GM18951 (cell line): Measurements from ENCODE around the gene C16orf46.

Experiments
- POLR2A ChIP-seq: IDR thresholded peaks from 4 replicates; pipeline ENCODE4 v1.6.1; 2011; ENCODE audit warnings: mild to moderate bottlenecking; ENCODE audit not compliant: insufficient read length, insufficient read depth; ENCODE audit errors: extremely low read depth
- in situ Hi-C: fragments of 300-500 bp; cut with MboI; formaldehyde crosslinking; loops from one replicate; pipeline ENCODE4 v1.12.0; 2022; ENCODE audit warnings: low sequenced_read_pairs, mixed read lengths, inconsistent platforms; ENCODE audit not compliant: unreplicated experiment

C16orf46 gene

GRCh38 chr16:81066681-81067080 is 10.4 kb downstream of the C16orf46 start:
- in situ Hi-C loops, result no loop called here
- TF ChIP-seq POLR2A, result no peak

DNA sequence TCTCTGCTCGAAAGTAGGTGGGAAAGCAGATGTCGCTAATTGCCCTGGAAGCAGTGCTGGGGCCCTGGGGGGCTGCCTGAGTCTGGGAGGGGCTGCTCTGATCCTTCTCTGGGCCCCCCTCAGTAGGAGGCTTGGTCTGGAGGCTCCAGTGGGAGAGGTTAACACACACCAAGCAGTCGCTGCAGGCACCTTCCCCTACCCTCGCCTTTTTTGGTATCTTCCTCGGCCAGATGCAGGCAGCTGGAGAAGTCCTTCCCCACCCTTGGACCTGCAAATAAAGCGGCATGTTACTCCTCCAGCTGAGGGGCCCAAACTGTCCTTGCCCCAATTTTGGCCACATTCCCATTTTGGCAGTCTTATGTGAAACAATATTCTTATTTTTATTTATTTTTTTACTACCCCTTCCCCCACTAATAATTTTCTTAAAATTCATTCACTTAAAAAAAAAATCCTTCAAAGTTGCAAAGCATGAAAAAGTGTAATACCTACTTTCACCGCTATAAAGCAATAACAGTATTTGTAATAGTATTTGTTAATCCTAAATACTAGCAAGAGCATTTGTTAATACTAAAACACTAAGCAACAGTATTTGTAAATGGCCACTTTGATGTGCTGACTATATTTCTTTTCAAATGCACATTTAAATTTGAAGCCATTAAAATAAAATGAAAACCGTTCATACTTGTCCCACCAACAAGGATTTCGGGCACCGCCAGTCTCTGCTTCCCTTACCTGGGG is 15.0 kb downstream of the C16orf46 start:
- in situ Hi-C loops, result no loop called here

GRCh38 chr16:81061307-81061640 is 15.8 kb downstream of the C16orf46 start:
- in situ Hi-C loops, result no loop called here
- TF ChIP-seq POLR2A, result no peak

More for the DNA sequence above, 15.0 kb downstream of the C16orf46 start:
- no peak for TF ChIP-seq POLR2A

GRCh38 chr16:81060576-81061306 is 16.3 kb downstream of the C16orf46 start:
- no peak for TF ChIP-seq POLR2A
- in situ Hi-C loops, result no loop called here

DNA sequence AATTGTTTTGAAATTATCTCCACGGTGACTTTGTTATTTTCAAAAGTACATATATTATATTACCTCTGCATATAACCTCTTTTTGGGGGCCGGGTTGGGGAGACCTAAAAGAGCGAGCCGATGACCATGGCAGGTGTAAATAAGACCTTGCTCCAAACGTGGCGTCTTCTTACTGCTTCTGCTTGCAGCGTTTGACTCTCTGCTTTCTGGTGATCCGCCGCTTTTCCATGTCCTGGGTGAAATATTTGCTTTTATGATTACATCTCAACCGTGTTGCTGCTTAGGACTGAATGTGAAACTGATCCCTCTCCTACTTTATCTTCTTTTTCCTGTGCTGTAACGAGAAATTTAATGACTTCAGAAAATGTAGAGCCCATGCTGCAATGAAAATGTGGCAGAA is 23.3 kb downstream of the C16orf46 start:
- TF ChIP-seq POLR2A, result no peak
- in situ Hi-C loops, result no loop called here

- TF ChIP-seq POLR2A, result no peak
- in situ Hi-C loops, result loop anchor here (25.0 kb wide), 1 partner anchor 694 kb away; no protein-coding TSS in a partner anchor
Measured at GRCh38 chr16:81042821-81043220, 34.2 kb downstream of the C16orf46 start.

GRCh38 chr16:81041696-81042095 is 35.3 kb downstream of the C16orf46 start:
- in situ Hi-C loops, result loop anchor here (25.0 kb wide), 1 partner anchor 696 kb away; no protein-coding TSS in a partner anchor

GRCh38 chr16:81040842-81041241 is 36.2 kb downstream of the C16orf46 start:
- TF ChIP-seq POLR2A, result no peak
- in situ Hi-C loops, result loop anchor here (25.0 kb wide), 1 partner anchor 696 kb away; no protein-coding TSS in a partner anchor

More at GRCh38 chr16:81041696-81042095, 35.3 kb downstream of the C16orf46 start:
- no peak for TF ChIP-seq POLR2A

GRCh38 chr16:81040131-81040530 is 36.9 kb downstream of the C16orf46 start:
- TF ChIP-seq POLR2A, result no peak
- in situ Hi-C loops, result loop anchor here (25.0 kb wide), 1 partner anchor 697 kb away; no protein-coding TSS in a partner anchor

GRCh38 chr16:81036751-81037350 is 40.2 kb downstream of the C16orf46 start:
- no peak for TF ChIP-seq POLR2A
- in situ Hi-C loops, result loop anchor here (25.0 kb wide), 1 partner anchor 700 kb away; no protein-coding TSS in a partner anchor

- in situ Hi-C loops, result loop anchor here (25.0 kb wide), 1 partner anchor 701 kb away; no protein-coding TSS in a partner anchor
- TF ChIP-seq POLR2A, result no peak
Measured at GRCh38 chr16:81035975-81036750, 40.9 kb downstream of the C16orf46 start.

GRCh38 chr16:81035398-81035974 is 41.6 kb downstream of the C16orf46 start, which contains the start of gene ATMIN:
Gene ATMIN (plus strand): TSS chr16:81035842. CDS start chr16:81035871, 29 bp downstream.
- TF ChIP-seq POLR2A, result peak; percentile 77
- in situ Hi-C loops, result loop anchor here (25.0 kb wide), 1 partner anchor 702 kb away; no protein-coding TSS in a partner anchor
